HG02973 (cell line): ENCODE results near the gene RCN1.

Experiments used
- ATAC-seq: cut with Tn5 transposase; IDR thresholded peaks from one replicate; pipeline ENCODE4 v1.9.1; 2021; ENCODE audit warnings: moderate library complexity; ENCODE audit not compliant: unreplicated experiment

Gene RCN1

DNA sequence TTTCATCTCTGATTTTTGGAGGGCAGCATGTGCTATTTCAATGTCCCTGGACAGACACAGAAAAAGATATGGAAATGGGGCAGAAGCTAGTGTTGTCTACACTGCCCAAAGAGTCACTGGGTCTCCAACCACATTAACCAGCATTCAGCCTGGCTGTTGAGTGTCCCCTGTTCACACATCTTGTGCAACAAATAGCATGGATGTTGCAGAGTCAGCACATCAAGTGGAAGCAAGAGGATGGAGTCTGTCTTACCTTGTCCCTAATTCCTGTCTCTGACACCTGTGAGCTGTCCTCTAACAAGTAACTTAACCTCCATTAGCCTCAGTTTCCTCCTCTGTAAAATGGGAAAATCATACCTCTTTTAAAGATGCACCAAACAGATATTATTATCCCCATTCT, 60.2 kb downstream of the RCN1 start:
- ATAC-seq = no peak

DNA sequence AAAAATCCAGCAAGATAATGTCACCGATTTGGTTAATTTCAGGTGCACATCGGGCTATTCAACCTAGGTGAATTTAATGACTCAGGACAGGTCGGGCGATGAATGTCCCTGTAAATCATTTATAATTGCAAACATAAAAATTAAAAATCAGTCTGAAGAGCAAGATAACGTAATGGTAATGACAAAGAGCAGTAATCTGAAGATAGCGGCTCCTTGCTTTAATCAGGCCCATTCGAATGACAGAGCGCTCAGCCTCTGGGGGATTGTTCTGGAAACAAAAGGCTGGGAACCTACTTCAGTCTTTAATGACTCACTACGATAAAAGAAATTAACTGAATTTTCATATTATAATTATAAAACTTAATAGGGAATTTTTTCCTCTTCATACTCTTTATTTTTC, 61.3 kb downstream of the RCN1 start:
- no peak for ATAC-seq

GRCh38 chr11:32152821-32153220, 61.9 kb downstream of the RCN1 start:
- ATAC-seq = no peak

GRCh38 chr11:32153747-32154146, 62.9 kb downstream of the RCN1 start:
- ATAC-seq = no peak

DNA sequence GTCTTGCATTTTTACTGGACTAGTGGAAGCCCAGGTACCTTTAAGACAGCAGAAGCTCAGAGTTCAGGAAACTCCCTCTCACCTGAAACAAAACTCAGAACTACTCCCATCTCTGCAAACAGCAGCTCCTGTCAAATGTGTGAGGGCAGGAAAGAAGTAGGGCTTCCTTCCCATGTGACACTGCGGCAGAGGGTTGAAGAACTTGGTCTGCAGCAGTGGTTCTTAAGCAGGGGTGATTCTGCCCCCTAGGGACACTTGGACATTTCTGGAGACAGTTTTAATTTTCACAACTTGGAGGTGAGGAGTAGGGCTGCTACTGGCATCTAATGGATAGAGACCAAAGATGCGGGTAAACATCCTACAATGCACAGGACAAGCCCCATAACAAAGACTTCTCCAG, 63.4 kb downstream of the RCN1 start:
- ATAC-seq = no peak
